H1 (cell line): ENCODE data around the gene TRIM58. TPM values are rescaled to one million over a fixed set of nuclear protein-coding genes. Genes with fewer than 3 reads are reported as not detected.

ENCODE experiments used
- CTCF ChIA-PET: fragments of 300-600 bp; sonication (Branson Sonifier 250); formaldehyde crosslinking; loops from one replicate; lab custom pipeline; 2021; ENCODE audit not compliant: partially characterized antibody; lab: Charles Lee
- POLR2A ChIA-PET: fragments of 300-600 bp; sonication (Branson Sonifier 250); formaldehyde crosslinking; loops from one replicate; lab custom pipeline; 2021; ENCODE audit warnings: inconsistent platforms; ENCODE audit not compliant: partially characterized antibody; lab: Charles Lee
- DNase-seq, 2 experiments: peaks; one replicate each; pipeline versions ENCODE4 v3.0.0 to v3.0.0-alpha.2; 2010 to 2022; ENCODE audit warnings: low spot score in 2 of 2, low read depth in 1 of 2, mixed read lengths in 1 of 2
- FAIRE-seq: peaks from 2 replicates; lab custom pipeline; 2011; peaks lifted over from hg19 to GRCh38; lab: Jason Lieb, UNC
- H2AFZ ChIP-seq: 2 replicates; pipeline ENCODE4 v1.8.1; 2012; ENCODE audit warnings: low read length, inconsistent platforms
- H2AK5ac ChIP-seq: 2 replicates; pipeline ENCODE4 v1.6.1; 2013; ENCODE audit warnings: low read depth, low read length
- H2BK120ac ChIP-seq: replicated peaks from 2 replicates; pipeline ENCODE3; 2013; ENCODE audit warnings: low read depth, low read length, inconsistent platforms
- H2BK12ac ChIP-seq: 2 replicates; pipeline ENCODE4 v1.6.1; 2013; ENCODE audit warnings: low read depth, low read length
- H2BK15ac ChIP-seq: 2 replicates; pipeline ENCODE4 v1.6.1; 2013; ENCODE audit warnings: low read length
- H2BK20ac ChIP-seq: 2 replicates; pipeline ENCODE4 v1.6.1; 2013; ENCODE audit warnings: low read length
- H2BK5ac ChIP-seq: 2 replicates; pipeline ENCODE4 v1.6.1; 2013; ENCODE audit warnings: low read depth, low read length
- H3K14ac ChIP-seq: 2 replicates; pipeline ENCODE4 v1.6.1; 2013; ENCODE audit warnings: inconsistent platforms; ENCODE audit not compliant: insufficient read length
- H3K18ac ChIP-seq: 2 replicates; pipeline ENCODE4 v1.6.1; 2013; ENCODE audit warnings: low read length; ENCODE audit errors: extremely low read depth
- H3K23ac ChIP-seq: 2 replicates; pipeline ENCODE4 v1.6.1; 2013; ENCODE audit warnings: inconsistent platforms; ENCODE audit not compliant: insufficient read length
- H3K23me2 ChIP-seq: 2 replicates; pipeline ENCODE4 v1.6.1; 2013; ENCODE audit warnings: low read depth, low read length
- H3K27ac ChIP-seq: 2 replicates; pipeline ENCODE4 v1.6.1; 2011; ENCODE audit warnings: low read depth, low read length, inconsistent platforms
- H3K27me3 ChIP-seq, 4 experiments: replicated peaks in 1 of 4; 1 replicate in 1 of 4; 2 replicates in 3 of 4; pipeline versions ENCODE4 v1.6.1 to v1.8.1; 2011 to 2013; ENCODE audit warnings: low read length in 3 of 4, mild to moderate bottlenecking in 3 of 4, inconsistent platforms in 2 of 4, mixed read lengths in 2 of 4, moderate library complexity in 1 of 4; ENCODE audit not compliant: control insufficient read depth in 3 of 4, insufficient read depth in 3 of 4; ENCODE audit errors: extremely low read depth in 1 of 4
- H3K36me3 ChIP-seq, 4 experiments: 2 replicates each; pipeline versions ENCODE4 v1.6.1 to v1.8.1; 2011 to 2013; ENCODE audit warnings: mild to moderate bottlenecking in 4 of 4, low read length in 3 of 4, moderate library complexity in 2 of 4, control low read depth in 1 of 4, inconsistent platforms in 1 of 4; ENCODE audit not compliant: insufficient read depth in 4 of 4, control insufficient read depth in 2 of 4
- H3K4ac ChIP-seq: replicated peaks from 2 replicates; pipeline ENCODE3; 2013; ENCODE audit warnings: low read length, low read depth, mixed read lengths, inconsistent platforms; ENCODE audit not compliant: insufficient read length
- H3K4me1 ChIP-seq, 4 experiments: replicated peaks in 1 of 4; 1 replicate in 1 of 4; 2 replicates in 3 of 4; pipeline versions ENCODE4 v1.6.1 to v1.8.1; 2011 to 2013; ENCODE audit warnings: low read length in 3 of 4, inconsistent platforms in 2 of 4, mixed read lengths in 1 of 4; ENCODE audit not compliant: insufficient read depth in 4 of 4, control insufficient read depth in 3 of 4
- H3K4me2 ChIP-seq, 2 experiments: 2 replicates each; pipeline versions ENCODE4 v1.6.1 to v1.8.1; 2011 to 2013; ENCODE audit warnings: low read depth in 2 of 2, low read length in 2 of 2, control low read depth in 1 of 2, inconsistent platforms in 1 of 2, mild to moderate bottlenecking in 1 of 2; ENCODE audit not compliant: insufficient read depth in 1 of 2
- H3K4me3 ChIP-seq, 4 experiments: fragments of 200-600, 300-600 bp in 1 of 4; sonication (generic), shearing (Covaris generic), sonication (Bioruptor Twin) in 1 of 4; 2 replicates each; pipeline versions ENCODE4 v1.5.1 to v1.8.1; 2011 to 2016; ENCODE audit warnings: low read length in 4 of 4, low read depth in 3 of 4, control low read depth in 2 of 4, inconsistent platforms in 2 of 4, mild to moderate bottlenecking in 2 of 4, mixed read lengths in 1 of 4, moderate library complexity in 1 of 4; ENCODE audit not compliant: insufficient read depth in 2 of 4; ENCODE audit errors: extremely low read depth in 1 of 4
- H3K56ac ChIP-seq: replicated peaks from 2 replicates; pipeline ENCODE3; 2013; ENCODE audit warnings: low read depth, mild to moderate bottlenecking, mixed read lengths, low read length, inconsistent platforms; ENCODE audit not compliant: insufficient read length
- H3K79me1 ChIP-seq: 2 replicates; pipeline ENCODE4 v1.6.1; 2013; ENCODE audit warnings: low read depth, low read length, control low read depth
- H3K79me2 ChIP-seq, 2 experiments: 2 replicates each; pipeline versions ENCODE4 v1.6.1 to v1.8.1; 2012 to 2013; ENCODE audit warnings: low read length in 2 of 2, mild to moderate bottlenecking in 2 of 2, inconsistent platforms in 1 of 2; ENCODE audit not compliant: insufficient read depth in 2 of 2, control insufficient read depth in 1 of 2
- H3K9ac ChIP-seq, 4 experiments: replicated peaks in 1 of 4; 1 replicate in 1 of 4; 2 replicates in 3 of 4; pipeline versions ENCODE4 v1.6.1 to v1.8.1; 2011 to 2013; ENCODE audit warnings: low read depth in 3 of 4, low read length in 3 of 4, control low read depth in 2 of 4, mild to moderate bottlenecking in 2 of 4, moderate library complexity in 2 of 4, inconsistent platforms in 1 of 4; ENCODE audit errors: extremely low read depth in 1 of 4
- H3K9me3 ChIP-seq, 2 experiments: 2 replicates each; pipeline versions ENCODE4 v1.6.1 to v1.8.1; 2012 to 2013; ENCODE audit warnings: mild to moderate bottlenecking in 2 of 2, moderate library complexity in 2 of 2, control low read depth in 1 of 2, inconsistent platforms in 1 of 2, low read depth in 1 of 2, low read length in 1 of 2, mixed read lengths in 1 of 2; ENCODE audit not compliant: insufficient read depth in 2 of 2
- H4K20me1 ChIP-seq, 2 experiments: replicated peaks in 1 of 2; 2 replicates each; pipeline versions ENCODE3 to v1.8.1; 2011 to 2013; ENCODE audit warnings: inconsistent platforms in 2 of 2, low read length in 2 of 2, mild to moderate bottlenecking in 1 of 2; ENCODE audit not compliant: insufficient read depth in 2 of 2, control insufficient read depth in 1 of 2
- H4K5ac ChIP-seq: 2 replicates; pipeline ENCODE4 v1.6.1; 2013; ENCODE audit warnings: low read length, low read depth, mixed read lengths, inconsistent platforms; ENCODE audit not compliant: insufficient read length
- H4K8ac ChIP-seq: 2 replicates; pipeline ENCODE4 v1.8.0; 2013; ENCODE audit warnings: mild to moderate bottlenecking, moderate library complexity, low read length, inconsistent platforms; ENCODE audit not compliant: insufficient read depth; ENCODE audit errors: extremely low read depth
- H4K91ac ChIP-seq: replicated peaks from 2 replicates; pipeline ENCODE3; 2013; ENCODE audit warnings: low read length, mixed read lengths, inconsistent platforms; ENCODE audit not compliant: insufficient read length
- CBX8 ChIP-seq: fragments of 300-800, 300-1000 bp; sonication (generic); IDR thresholded peaks from 2 replicates; pipeline ENCODE4 v1.7.1; 2016; ENCODE audit warnings: low read depth, low read length, borderline replicate concordance
- CHD2 ChIP-seq: IDR thresholded peaks from 2 replicates; pipeline ENCODE4 v1.6.1; 2012; ENCODE audit warnings: low read length, improper control_type of control experiment
- EP300 ChIP-seq, 2 experiments: IDR thresholded peaks; 1 replicate in 1 of 2; 2 replicates in 1 of 2; pipeline ENCODE4 v1.6.1; 2011 to 2012; ENCODE audit warnings: low read depth in 2 of 2, low read length in 2 of 2, mild to moderate bottlenecking in 2 of 2, borderline replicate concordance in 1 of 2, inconsistent platforms in 1 of 2, moderate library complexity in 1 of 2
- EZH2 ChIP-seq: fragments of 200-600 bp; sonication (generic); IDR thresholded peaks from 2 replicates; pipeline ENCODE4 v1.7.1; 2012; ENCODE audit warnings: low read depth, mild to moderate bottlenecking, moderate library complexity, low read length, inconsistent platforms; ENCODE audit not compliant: severe bottlenecking
- FOSL1 ChIP-seq: IDR thresholded peaks from 2 replicates; pipeline ENCODE4 v1.6.1; 2011; ENCODE audit warnings: mild to moderate bottlenecking, low read depth, low read length, moderate library complexity; ENCODE audit not compliant: insufficient read depth
- GTF2F1 ChIP-seq: IDR thresholded peaks from 2 replicates; pipeline ENCODE4 v1.6.1; 2012; ENCODE audit warnings: low read depth, low read length, improper control_type of control experiment, borderline replicate concordance
- KDM5A ChIP-seq: fragments of 200-600 bp; IDR thresholded peaks from 2 replicates; pipeline ENCODE4 v1.7.1; 2012; ENCODE audit warnings: mild to moderate bottlenecking, low read length, inconsistent platforms, mixed read lengths
- MAX ChIP-seq: IDR thresholded peaks from 2 replicates; pipeline ENCODE4 v1.6.1; 2012; ENCODE audit warnings: inconsistent platforms
- POU5F1 ChIP-seq: IDR thresholded peaks from 2 replicates; pipeline ENCODE4 v1.6.1; 2011; ENCODE audit warnings: low read depth, mild to moderate bottlenecking, low read length, moderate library complexity
- RNF2 ChIP-seq: fragments of 200-900, 300-1000 bp; sonication (generic); IDR thresholded peaks from 2 replicates; pipeline ENCODE4 v1.7.1; 2016; ENCODE audit warnings: borderline replicate concordance, low read depth, mild to moderate bottlenecking, antibody characterized with exemption, low read length; ENCODE audit not compliant: poor library complexity, severe bottlenecking; ENCODE audit errors: missing control alignments
- RXRA ChIP-seq: IDR thresholded peaks from 2 replicates; pipeline ENCODE4 v1.6.1; 2011; ENCODE audit warnings: low read depth, mild to moderate bottlenecking, low read length, moderate library complexity; ENCODE audit not compliant: insufficient read depth
- TCF12 ChIP-seq: IDR thresholded peaks from 2 replicates; pipeline ENCODE4 v1.6.1; 2011; ENCODE audit warnings: low read depth, mild to moderate bottlenecking, low read length
- WGBS, 2 experiments: shearing (Covaris generic) in 1 of 2; methylation state at CpG; one replicate each; pipeline versions ENCODE4 v1.1.6 to v1.1.7; 2013 to 2015; ENCODE audit warnings: low lambda C conversion rate in 2 of 2, mixed read lengths in 2 of 2, inconsistent platforms in 1 of 2, low coverage in 1 of 2, missing lambda C conversion rate in 1 of 2; ENCODE audit not compliant: insufficient replicate concordance in 2 of 2, insufficient coverage in 1 of 2, insufficient read length in 1 of 2; ENCODE audit errors: extremely low coverage in 1 of 2, missing lambda C conversion rate in 1 of 2; 5-methylcytosine and 5-hydroxymethylcytosine counted together
- polyA plus RNA-seq, 7 experiments: library from polyadenylated mRNA; depleted of rRNA in 3 of 7; stranded (reverse) in 5 of 7; unstranded in 2 of 7; fragments of >200 nt in 5 of 7; fragments of 200-250 nt in 2 of 7; gene quantifications; 1 replicate in 5 of 7; 2 replicates in 1 of 7; 4 replicates in 1 of 7; pipeline versions ENCODE4 v1.2.1 to v1.2.3, GENCODE V29; 2011 to 2013; ENCODE audit warnings: missing spikeins in 2 of 7, mixed read lengths in 2 of 7
- total RNA-seq: library from RNA; stranded (reverse); fragmentation: NEBNext Ultra II Directional; extraction: Animal tissue kit (Norgen Biotek cat#: 25700); gene quantifications from 2 replicates; pipeline ENCODE4 v1.2.1, GENCODE V29; 2021

Gene TRIM58
- total and polyA plus RNA-seq, 2 of the 8 experiments (the other 6 are each of a cell fraction or from before 2014, with no cell fraction given): 2.8 TPM; not detected in 1

GRCh38 chr1:247825362-247825761 is 31.6 kb upstream of the TRIM58 start:
- no peak overlapping the region for H3K4me3 ChIP-seq
- CTCF ChIA-PET: interaction anchor here (0.7 to 0.8 kb wide), 2 partner anchors 54 to 227 kb away, joined by 3 to 4 read pairs; no protein-coding TSS in a partner anchor
- no peak overlapping the region for H3K4ac ChIP-seq

More at GRCh38 chr1:247825362-247825761, 31.6 kb upstream of the TRIM58 start:
- Histone ChIP-seq H3K27ac (no peak overlapping the region), H3K79me2 (no peaks in the 10 kb centered on the region), H2AK5ac (no peak overlapping the region), H2BK120ac (no peak overlapping the region), H3K36me3 (no peaks in the 10 kb centered on the region), H3K14ac (no peak overlapping the region), H2BK5ac (no peak overlapping the region), H3K79me1 (no peaks in the 10 kb centered on the region), H3K4me2 (no peak overlapping the region), H3K23me2 (no peaks in the 10 kb centered on the region), H3K56ac (no peak overlapping the region), H3K18ac (no peak overlapping the region), H3K23ac (no peak overlapping the region), H4K5ac (no peak overlapping the region), H2BK15ac (no peak overlapping the region), H2AFZ (no peak overlapping the region), H4K20me1 (no peaks in the 10 kb centered on the region), H3K27me3 (no peaks in the 10 kb centered on the region), H3K9me3 (peaks cover 48 to 64% of the 10 kb centered on the region in 2 experiments), H4K8ac (no peak overlapping the region), H3K4me1 (no peaks in the 10 kb centered on the region), H3K9ac (no peak overlapping the region), H4K91ac (no peak overlapping the region), H2BK12ac (no peak overlapping the region), H2BK20ac (no peak overlapping the region)
- POLR2A ChIA-PET: no interaction called here
- TF ChIP-seq EZH2 (no peak), TCF12 (no peak), RNF2 (no peak), CHD2 (no peak), POU5F1 (no peak), CBX8 (no peak), GTF2F1 (no peak), MAX (no peak), FOSL1 (no peak), RXRA (no peak), KDM5A (no peak), EP300 (IDR thresholded peaks at IDR 0.05; ENCODE audit: borderline replicate concordance in 1 of 2, low read depth in 2 of 2, low read length in 2 of 2) (no peak)
- 86% methylated on average over 9 of the region's 13 CpGs; no CpG with 5 or more reads in 1 of the 2 experiments for WGBS, 2 experiments
- FAIRE-seq (no peak), DNase-seq (no peak)
